ENCODE results near the gene SOX14.

Gene SOX14

DNA sequence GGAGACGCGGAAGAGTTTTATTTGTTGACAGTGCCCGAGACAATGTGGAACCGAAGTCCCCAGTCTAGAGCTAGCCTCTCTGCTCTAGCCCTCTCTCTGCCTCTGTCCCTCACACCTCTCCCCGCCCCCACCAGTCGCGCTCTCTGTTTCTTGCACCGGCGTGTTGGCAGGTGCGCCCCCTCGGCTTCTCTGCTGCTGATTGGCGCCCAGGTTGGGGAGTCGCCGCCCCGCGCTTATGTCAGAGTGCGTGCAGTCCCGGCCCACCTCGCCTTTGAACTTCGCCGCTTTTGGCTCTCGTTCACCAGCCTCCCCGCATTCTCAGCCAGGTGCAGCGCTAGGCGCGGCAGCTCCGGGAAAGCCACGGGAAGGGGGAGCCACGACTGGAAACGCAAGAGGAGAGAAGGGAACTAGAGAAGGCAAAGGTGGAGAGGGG lies at the start of gene SOX14:
Gene SOX14, plus strand, starts transcription at position 315 of the 433 bp plus-strand sequence. CDS start 470 bp downstream, outside the sequence.
- no peak for DNase-seq

DNA sequence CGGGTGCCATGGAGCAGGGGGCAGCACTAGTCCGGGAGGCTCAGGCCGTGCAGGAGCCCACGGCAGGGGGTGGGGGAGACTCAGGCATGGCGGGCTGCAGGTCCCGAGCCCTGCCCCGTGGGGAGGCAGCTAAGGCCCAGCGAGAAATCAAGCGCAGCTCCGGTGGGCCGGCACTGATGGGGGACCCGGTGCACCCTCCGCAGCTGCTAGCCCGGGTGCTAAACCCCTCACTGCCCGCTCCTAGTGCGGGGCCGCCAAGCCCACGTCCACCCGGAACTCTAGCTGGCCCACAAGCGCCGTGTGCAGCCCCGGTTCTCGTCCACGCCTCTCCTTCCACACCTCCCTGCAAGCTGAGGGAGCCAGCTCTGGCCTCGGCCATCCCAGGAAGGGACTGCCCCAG lies 49.6 kb upstream of the SOX14 start:
- no peak for DNase-seq

DNA sequence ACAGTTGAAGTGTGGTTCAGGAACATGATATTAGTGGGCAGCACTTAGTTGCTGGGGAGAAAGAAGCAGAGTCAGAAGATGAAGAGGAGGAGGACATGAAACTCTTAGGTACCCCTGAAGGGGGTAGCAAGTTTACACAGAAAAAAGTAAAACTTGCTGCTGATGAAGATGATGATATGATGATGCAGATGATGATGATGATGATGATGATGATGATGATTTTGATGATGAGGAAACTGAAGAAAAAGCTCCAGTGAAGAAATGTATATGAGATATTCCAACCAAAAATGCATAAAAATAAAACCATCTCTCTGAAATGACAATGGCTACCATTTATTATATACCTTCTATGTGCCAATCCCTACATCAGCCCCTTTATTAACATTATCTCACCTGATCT lies 39.9 kb upstream of the SOX14 start:
- DNase-seq: no peak

DNA sequence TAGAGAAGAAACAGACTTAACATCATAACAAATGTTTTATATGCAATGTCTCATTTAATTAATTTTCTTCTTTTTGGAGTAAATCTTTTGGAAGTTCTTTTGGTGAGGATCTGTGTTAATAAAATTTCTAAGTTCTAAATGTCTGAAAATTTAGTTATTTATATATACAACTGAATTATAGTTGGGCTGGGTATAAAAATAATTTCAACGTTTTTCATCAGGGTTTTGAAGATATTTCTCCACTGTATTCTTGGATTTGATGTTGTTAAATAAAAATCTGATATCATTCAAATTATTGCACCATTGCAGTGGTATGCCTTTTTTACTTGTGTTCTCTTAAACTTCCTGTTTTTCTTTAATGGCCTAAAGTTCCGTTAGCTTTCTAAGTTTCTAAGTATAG lies 26.9 kb upstream of the SOX14 start:
- DNase-seq: no peak

DNA sequence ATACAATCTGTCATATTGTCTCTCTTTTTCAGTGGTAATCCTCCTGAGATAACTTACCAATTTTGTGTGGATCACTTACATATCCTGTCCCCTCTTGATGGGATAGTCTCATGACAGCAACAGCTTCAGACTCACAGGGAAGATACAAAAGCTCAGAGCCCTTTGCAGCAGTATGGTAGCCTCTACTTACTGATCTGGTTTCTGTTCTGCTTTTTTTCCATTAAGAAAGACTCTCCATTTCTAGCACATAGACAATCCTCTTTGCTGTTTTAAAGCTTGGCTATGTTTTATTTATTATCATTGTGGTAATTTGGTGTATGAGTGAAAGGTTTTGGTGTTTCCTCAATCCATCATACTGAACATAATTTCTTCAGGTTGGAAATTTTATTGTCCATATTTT lies 25.4 kb upstream of the SOX14 start:
- no peak for DNase-seq

DNA sequence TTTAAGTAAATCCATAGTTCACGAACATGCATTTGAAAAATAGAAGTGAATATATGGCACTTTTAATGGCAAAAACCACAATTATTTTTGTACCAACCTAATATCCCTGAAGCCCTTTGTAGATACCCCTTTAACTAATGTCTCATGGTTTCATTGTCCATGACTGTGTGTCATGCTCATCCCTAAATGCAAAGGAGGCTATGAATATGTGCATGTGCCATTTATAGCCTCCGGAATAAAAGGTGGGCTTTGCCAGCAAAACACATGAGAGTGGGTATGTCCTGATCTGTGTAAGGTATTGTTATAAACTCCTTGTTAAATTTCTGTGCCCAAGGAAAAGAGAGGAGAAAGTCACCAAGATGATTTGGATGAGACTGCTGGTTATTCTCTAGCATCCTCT lies 20.5 kb upstream of the SOX14 start:
- DNase-seq: no peak

DNA sequence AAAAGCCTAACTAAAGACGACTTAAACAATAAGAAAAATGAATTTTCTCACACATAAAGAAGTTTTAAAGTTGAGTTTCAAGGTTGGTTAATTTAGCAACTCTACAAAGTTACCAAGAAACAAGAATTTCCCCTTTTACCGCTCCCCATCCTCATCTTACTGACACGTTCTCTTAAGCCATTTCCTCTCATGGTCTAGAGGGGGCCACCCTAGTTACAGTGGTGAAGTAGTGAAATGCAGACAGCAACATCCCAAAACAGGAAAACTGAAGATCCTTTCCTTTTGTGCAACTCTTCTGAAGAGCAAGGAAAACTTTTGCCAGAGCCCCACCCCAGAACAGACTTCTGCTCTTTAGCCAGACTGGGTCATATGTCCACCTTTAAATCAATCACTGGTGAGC lies 17.3 kb upstream of the SOX14 start:
- no peak for DNase-seq

DNA sequence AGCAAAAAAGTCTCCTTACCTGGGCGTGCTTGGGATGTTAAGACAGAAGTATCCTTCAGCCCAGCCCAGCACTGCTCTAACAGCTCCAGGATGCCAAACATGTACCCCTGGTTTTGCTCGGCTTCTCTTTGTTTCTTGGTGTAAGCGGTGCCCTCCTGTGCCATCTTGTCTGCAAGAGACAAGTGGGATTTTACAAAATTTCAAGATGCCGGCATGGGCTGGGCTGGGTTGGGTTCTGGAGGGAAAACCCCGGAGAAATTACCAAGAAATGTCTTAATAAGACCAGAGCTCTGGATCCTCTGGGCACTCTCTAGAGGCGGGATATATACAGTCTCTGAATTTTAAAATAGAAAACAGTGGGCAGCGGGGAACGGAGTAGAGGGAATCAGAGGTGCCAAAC lies 4.6 kb upstream of the SOX14 start:
- no peak for DNase-seq

DNA sequence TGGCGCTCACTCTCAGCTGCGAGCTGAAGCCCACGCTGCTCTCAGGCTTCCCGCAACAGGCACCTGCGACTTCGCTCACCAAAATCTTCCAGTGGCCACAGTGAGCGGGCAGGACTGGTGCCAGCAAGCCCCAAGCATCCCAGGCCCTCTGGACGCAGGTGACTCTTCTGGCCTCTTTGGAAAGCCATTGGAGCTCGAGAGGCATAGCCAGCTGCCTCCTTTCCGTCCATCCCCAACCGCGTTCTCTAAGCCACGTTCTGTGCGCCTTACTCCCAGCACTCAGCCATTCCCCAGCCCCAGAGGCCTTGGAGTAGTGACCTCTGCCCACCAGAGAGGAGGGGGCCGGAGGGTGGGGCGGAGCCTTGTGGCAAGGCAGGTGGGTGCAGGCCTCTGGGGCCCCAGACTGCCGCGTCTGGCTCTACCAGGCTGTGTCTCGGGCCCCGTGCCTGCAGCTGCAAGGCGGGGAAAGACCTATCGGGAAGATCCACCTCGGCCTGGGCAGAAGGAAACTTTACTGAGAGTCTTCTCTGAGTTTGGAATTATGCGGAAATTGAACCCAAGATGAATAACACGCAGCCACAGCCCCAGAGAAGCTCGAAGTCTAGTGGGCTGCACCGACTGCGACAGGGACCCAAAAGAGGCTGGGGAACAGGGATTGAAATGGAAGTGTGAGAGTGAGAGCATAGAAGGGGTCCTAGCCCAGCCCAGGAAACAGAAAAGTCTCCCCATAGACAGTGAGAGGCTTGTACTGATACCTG lies 3.6 kb upstream of the SOX14 start:
- DNase-seq: no peak

DNA sequence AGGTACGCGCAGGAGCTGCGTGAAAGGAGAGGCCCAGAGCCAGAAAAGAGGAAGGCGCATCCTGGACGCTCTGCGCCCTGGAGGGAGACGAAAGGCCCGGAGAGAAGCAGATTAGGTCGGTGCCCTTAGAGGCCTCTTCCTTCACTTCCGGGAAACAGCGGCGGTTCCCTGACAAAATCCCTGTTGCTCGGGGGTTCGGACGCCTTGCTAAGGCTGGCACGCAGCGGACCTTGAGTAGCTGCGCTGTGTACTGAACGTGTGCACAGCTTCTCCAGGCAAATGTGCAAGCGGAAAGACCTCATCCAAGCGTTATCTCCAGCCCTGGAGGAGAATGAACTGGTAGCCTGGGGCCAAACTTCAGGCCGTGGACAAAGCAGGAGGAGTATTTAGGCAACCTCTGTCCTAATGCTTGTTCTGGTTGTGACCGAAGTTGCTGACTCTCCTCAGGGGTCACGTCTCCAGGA lies 3.0 kb upstream of the SOX14 start:
- DNase-seq: no peak

DNA sequence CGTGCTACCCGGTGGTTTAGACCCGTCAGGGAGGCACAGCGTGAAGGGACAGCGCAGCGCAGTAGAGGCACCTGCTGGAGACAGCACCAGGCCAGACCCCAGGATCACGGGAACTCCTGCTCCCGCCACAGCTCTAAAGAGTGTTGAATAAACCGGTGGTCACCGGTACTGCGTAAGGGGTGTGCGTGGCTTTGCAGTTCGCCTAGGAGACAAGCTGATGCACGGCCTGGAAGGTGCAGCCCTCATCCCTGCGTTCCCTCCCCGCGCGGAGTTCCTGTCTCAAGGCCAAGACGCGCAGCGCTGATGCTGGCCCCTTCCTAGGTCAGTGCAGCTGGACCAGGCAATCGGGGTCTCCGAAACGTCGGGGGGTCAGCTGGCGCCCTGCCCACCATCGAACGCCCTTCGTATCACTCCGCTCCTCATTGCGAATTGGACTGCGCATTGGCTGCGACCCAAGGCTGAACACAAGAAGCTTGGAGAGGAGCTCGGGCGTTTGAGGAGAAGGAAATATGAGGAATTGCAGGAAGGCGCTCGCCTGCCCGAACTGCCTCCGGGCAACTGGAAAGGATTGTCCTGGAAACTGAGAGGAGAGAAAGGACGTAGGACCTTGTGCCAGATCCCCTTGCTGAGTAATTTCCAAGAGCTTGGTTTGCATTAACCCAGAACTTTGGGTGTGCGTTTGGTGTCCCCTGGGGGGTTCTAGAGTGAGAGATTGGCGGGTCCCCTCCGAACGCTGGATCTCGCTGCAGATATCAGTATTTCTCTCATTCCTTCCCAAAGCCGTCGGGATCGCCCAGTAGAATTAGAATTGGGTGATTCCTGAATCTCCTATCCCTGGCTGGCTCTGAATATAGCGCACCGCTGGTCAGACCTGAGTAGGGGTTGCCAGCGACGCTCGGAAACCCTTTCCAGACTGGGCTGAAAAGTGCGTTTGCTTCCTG lies 2.3 kb upstream of the SOX14 start:
- no peak for DNase-seq

DNA sequence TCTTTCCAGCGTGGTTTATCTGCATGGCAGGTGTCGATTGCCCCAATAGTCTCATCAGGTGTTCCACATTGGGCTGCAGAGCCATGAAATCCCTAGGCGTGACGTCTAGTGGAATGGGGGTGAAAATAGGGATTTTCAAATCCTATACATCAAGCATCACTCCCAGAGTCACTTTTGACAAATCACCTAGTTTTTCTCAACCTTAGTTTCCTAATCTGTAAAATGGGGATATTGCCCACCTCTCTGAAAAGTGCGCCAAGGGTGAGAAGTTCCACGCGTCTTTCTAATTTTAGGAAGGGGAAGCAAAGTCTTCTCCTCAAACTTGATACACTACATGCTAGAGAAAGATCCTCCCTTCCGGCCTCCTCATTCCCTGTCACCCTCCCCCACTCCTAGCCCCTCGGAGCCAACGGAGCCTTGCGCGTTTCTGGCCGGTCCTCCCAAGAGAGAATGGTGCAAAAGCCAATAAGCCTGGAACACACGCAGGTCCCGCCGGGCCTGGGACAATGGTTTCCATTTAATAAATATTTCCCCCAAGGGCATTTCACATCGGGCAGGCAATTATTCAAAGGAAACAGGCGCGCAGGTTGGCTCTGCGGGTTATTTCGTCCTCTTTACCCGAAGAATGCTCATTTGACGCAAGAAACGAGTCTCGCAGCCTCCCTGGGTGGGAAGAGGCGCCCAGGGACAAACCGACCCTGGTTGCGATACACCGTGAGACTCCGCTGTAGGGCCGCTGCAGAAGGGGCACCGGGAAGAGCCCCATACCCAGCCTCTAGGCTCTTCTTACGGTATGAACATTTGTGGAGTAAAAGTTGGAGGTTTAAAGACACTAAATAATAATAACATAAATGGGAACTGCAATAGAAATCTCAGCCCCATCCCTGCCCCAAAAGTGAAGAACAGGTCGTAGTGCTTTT lies 1.2 kb upstream of the SOX14 start:
- no peak for DNase-seq

DNA sequence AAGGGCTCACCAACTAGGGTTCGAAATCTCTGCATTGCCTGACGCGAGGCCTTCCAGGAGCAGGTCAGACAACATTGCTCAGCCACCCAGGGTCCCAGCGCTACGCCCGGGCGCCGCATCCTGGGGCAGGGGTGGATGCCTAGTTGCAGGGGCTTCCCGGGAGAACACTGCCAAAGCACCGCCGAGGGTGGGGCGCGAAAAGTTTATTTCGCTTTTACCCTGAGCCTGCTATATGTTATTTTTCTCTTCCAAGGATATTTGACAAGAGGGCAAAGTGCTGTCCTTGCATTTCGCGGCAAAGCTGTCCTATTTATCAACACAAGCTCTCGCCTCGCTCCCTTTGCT lies 549 bp upstream of the SOX14 start:
- no peak for DNase-seq

DNA sequence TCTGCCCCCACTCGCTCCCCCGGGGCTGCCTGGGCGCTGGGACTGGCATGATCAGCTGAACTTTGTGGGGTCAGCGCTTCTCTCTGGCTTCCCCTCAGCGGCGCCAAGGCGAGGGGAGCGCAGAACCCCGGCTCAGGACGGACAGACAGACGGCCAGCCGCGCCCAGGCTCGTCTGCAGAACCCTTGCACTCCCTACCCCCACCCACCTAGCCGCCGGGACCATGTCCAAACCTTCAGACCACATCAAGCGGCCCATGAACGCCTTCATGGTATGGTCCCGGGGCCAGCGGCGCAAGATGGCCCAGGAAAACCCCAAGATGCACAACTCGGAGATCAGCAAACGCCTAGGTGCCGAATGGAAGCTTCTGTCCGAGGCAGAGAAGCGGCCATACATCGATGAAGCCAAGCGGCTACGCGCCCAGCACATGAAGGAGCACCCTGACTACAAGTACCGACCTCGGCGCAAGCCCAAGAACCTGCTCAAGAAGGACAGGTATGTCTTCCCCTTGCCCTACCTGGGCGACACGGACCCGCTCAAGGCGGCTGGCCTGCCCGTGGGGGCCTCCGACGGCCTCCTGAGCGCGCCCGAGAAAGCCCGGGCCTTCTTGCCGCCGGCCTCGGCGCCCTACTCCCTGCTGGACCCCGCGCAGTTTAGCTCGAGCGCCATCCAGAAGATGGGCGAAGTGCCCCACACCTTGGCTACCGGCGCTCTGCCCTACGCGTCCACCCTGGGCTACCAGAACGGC lies 621 bp downstream of the SOX14 start:
- DNase-seq: no peak

DNA sequence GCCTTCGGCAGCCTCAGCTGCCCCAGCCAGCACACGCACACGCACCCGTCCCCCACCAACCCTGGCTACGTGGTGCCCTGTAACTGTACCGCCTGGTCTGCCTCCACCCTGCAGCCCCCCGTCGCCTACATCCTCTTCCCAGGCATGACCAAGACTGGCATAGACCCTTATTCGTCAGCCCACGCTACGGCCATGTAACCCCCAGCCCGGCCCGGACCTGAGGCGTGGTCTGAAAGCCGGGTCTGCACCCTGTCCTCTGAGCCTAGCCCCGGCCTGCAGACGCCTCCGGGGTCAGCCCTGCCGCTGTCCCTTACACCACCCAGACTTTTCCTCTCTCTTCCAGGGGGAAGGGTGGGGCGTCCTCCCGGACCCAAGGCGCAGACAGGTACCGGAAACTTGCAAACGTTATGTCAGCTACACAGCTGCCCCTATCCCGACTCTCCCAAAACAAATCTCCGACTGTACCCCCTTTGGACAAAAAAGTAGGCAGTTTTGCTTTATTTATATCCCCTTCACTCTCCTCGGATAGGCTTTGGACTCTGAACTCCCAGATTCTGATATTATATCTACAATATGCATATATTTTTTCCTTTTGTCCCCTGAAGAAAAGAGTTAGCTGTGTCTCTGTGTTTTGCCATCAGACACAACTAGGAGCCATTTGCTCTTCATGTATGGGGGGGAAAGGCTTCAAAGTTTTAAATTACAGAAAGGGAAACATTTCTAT lies 1.4 kb downstream of the SOX14 start:
- DNase-seq: no peak

DNA sequence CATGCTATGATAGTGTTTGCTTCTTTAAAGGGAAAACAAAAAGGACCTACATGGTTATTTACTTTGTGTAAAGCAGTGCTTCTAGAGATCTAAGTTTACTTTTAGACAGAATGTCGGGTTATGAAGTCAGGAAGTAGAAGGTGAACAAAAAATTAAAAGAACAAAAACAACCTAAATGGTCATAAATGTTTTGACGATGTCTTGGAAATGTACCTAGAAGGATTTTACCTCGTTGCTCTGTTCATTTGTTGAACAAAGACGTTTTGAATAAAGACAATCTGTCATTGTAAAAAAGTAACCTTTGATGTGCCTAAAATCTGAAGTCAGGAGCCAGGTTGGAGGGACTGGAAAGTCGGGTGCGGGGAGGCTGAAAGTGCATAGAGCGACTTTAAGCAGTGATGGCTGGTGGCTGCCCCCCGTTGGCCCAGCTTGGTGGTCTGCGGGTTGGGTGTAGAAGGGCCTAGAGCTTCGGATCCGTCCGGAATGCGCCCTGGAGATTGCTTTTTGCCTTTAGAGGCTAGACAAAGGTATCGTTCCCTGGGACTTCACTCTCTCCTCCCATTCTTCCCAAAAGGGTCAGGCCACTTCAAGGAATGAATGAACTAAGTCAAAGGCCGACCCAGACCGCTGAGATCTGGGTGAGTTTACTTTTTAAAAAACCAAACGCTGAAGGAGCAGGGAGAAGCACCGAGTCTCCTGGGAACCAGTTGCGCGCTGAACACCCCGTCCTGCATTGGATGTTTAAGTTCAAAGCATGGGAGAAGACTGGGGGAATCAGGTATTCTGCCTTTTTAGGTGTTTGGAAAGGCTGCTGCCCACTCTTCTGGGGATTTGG lies 2.1 kb downstream of the SOX14 start:
- DNase-seq: no peak

DNA sequence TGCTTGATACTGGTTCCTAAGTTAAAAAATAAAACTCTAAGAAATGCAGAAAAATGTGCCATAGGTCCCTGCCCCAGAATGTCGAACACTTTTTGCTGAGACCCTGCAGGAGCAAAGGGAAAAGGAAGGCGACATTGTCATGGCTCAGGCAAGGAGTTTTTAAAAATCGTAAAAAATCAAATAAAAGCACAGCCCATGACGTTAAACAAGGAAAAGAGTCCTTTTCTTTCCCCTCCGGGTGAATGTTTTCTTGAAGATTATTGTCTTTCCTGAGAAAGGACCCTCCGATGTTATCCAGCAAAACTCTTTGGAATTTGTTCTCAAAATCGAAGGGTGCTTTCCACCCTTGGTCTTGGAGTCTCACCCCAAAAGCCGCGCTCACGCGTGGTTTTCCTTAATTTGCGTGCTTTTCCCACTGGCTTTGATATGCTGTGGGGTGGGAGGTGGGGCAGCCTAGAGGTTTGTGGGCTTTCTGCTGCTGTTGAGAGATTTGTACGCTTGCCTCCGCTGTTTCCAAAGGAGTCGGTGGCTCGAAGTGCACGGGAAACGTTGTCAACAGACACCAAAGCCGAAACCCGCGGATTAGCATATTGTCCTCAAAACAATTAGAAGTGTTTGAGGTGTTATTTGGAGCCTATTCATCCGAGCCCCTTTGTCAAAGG lies 2.9 kb downstream of the SOX14 start:
- no peak for DNase-seq

DNA sequence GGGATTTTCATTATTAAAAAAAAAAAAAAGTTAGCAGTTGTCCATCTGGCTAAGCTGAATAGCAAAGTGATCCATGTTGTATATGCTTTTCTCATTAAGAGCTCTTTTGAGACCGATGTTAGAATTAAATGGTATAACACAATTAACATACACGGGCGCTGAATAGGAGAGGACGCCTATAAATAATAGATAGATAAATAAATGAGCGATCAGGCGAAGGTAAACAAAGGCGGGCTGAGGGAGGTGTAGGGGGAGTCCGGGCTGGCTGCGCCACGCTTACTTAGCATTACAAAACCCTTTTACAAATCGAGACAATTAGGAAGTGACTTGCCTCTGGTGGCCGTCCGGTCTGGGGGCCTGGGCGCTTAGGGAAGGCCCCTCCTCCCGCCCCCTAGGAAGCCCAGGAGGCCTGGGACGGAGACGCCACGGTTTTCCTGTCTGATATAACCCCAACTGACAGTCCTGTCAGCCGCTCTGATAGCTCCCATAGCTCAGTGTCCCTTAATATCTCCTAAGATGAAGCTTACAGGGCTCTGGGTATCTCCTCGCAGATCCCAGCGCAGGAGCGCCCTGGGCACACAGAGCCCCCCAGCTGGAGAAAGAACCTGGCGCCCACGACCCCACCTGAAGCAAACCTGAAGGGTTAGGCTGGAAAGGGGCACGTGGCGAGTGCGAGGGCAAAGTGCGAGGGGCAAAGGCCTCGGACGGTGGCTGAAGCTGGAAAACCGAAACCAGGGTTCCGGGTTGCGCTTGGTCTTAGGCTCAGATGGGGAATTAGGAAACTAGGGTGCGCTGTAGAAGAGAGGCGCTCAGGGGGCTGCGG lies 3.6 kb downstream of the SOX14 start:
- no peak for DNase-seq

Measured in SIG-M5 (cell line).